Measurements from ENCODE around the gene OR52K1. TPM values are rescaled to one million over a fixed set of nuclear protein-coding genes. Genes with fewer than 3 reads are reported as not detected.

OR52K1 gene
- total RNA-seq, 4 donors from 2014 or later = 0.11 TPM; not detected in 3

GRCh38 chr11:4466871-4467442, 15.5 kb upstream of the OR52K1 start:
- DNase-seq (ENCODE audit: extremely low spot score) = no peak
- no peak overlapping the region for H3K4me3 ChIP-seq
- H3K36me3 ChIP-seq = no peaks in the 10 kb centered on the region
- intact Hi-C loops (cut with DNase I) = no loop called here
- no peaks in the 10 kb centered on the region for H3K27me3 ChIP-seq
- no peak overlapping the region for H3K27ac ChIP-seq (replicated peaks in 1 of 4)
- no peaks in the 10 kb centered on the region for H3K4me1 ChIP-seq
- no peak for TF ChIP-seq POLR2AphosphoS5 (IDR thresholded peaks at IDR 0.05)
- TF ChIP-seq EP300 (IDR thresholded peaks at IDR 0.05) = no peak
- no peak for TF ChIP-seq POLR2A (IDR thresholded peaks at IDR 0.05; ENCODE audit: low read depth)
- TF ChIP-seq CTCF (IDR thresholded peaks at IDR 0.05) = no peak
- peaks cover 0 to 10% (median 0%) of the 10 kb centered on the region in 4 donors for H3K9me3 ChIP-seq

- no peaks in the 10 kb centered on the region for H3K27me3 ChIP-seq
- TF ChIP-seq CTCF (IDR thresholded peaks at IDR 0.05) (no peak), EP300 (IDR thresholded peaks at IDR 0.05) (no peak), POLR2AphosphoS5 (IDR thresholded peaks at IDR 0.05) (no peak), POLR2A (IDR thresholded peaks at IDR 0.05; ENCODE audit: low read depth) (no peak)
- H3K9me3 ChIP-seq = peaks cover 0 to 10% (median 0%) of the 10 kb centered on the region in 4 donors
- H3K36me3 ChIP-seq = no peaks in the 10 kb centered on the region
- intact Hi-C loops (cut with DNase I) = no loop called here
- H3K4me1 ChIP-seq = no peaks in the 10 kb centered on the region
- H3K27ac ChIP-seq (replicated peaks in 1 of 4) = no peak overlapping the region
- no peak overlapping the region for H3K4me3 ChIP-seq
- no peak for DNase-seq (ENCODE audit: extremely low spot score)
- WGBS = 55% methylated on average over 3 of the region's 3 CpGs
Measured at GRCh38 chr11:4467811-4468606, 14.4 kb upstream of the OR52K1 start.

DNA sequence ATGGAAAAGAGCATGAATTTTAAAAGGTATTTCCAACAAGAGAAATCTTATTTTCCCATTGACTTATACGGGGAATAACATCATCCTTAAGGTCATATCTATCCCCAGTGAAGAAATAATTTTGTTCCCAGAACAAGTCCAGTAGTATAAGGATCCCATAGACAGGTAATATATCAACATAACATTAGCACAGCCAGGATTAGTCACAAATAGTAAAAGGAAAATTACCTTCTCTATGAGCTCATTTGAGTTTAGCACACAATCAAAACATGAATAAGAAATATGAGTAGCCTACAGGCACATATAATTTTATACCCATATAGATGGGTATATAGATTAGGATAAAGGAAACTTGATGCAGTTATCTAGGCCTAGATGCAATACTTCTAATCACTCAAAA, 2.8 kb upstream of the OR52K1 start:
- WGBS = 60% methylated on average over 1 of the region's 1 CpG
- no peaks in the 10 kb centered on the region for H3K36me3 ChIP-seq
- intact Hi-C loops (cut with DNase I) = no loop called here
- H3K4me3 ChIP-seq = no peak overlapping the region
- no peaks in the 10 kb centered on the region for H3K9me3 ChIP-seq
- no peak for TF ChIP-seq CTCF (IDR thresholded peaks at IDR 0.05)
- TF ChIP-seq POLR2A (IDR thresholded peaks at IDR 0.05; ENCODE audit: low read depth) = no peak
- no peak overlapping the region for H3K27ac ChIP-seq (replicated peaks in 1 of 4)
- DNase-seq (ENCODE audit: extremely low spot score) = no peak
- no peaks in the 10 kb centered on the region for H3K27me3 ChIP-seq
- no peaks in the 10 kb centered on the region for H3K4me1 ChIP-seq

GRCh38 chr11:4480577-4481239, 1.7 kb upstream of the OR52K1 start:
- H3K4me3 ChIP-seq = no peak overlapping the region
- H3K4me1 ChIP-seq = no peaks in the 10 kb centered on the region
- TF ChIP-seq POLR2A (IDR thresholded peaks at IDR 0.05; ENCODE audit: low read depth) = no peak
- WGBS = 66% methylated on average over 4 of the region's 4 CpGs
- no peak overlapping the region for H3K27ac ChIP-seq (replicated peaks in 1 of 4)
- intact Hi-C loops (cut with DNase I) = no loop called here
- DNase-seq (ENCODE audit: extremely low spot score) = no peak
- no peaks in the 10 kb centered on the region for H3K27me3 ChIP-seq
- no peaks in the 10 kb centered on the region for H3K9me3 ChIP-seq
- no peaks in the 10 kb centered on the region for H3K36me3 ChIP-seq

DNA sequence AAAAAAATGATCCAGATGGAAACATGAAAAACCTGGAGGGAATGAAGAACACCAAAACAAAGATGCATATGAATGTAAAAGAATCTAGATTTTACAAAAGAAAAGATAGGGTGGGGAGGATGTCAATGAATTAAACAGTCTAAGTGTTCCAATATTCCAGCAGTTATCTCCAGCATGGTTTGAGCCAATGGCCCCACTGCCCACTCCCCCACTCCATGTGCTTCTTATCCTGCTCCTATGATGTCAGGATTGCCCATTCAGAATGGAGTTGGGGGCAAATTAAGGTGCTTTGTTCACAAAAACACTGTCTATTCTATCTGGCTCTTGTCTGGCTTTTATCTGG, 1.2 kb upstream of the OR52K1 start:
- Histone ChIP-seq H3K4me3 (no peak overlapping the region), H3K36me3 (no peaks in the 10 kb centered on the region), H3K4me1 (no peaks in the 10 kb centered on the region), H3K27ac (replicated peaks in 1 of 4) (no peak overlapping the region), H3K27me3 (no peaks in the 10 kb centered on the region), H3K9me3 (no peaks in the 10 kb centered on the region)
- intact Hi-C loops (cut with DNase I) = no loop called here
- no peak for TF ChIP-seq POLR2AphosphoS5 (IDR thresholded peaks at IDR 0.05)
- TF ChIP-seq EP300 (IDR thresholded peaks at IDR 0.05) = no peak
- no peak for TF ChIP-seq POLR2A (IDR thresholded peaks at IDR 0.05; ENCODE audit: low read depth)
- no peak for TF ChIP-seq CTCF (IDR thresholded peaks at IDR 0.05)
- no peak for DNase-seq (ENCODE audit: extremely low spot score)

Measured in esophagus muscularis mucosa (tissue), 4 donors.